IMR-90 (cell line): ENCODE measurements around the gene PTPN13.

Experiments
- BHLHE40 ChIP-seq: fragments of 150-350 bp; IDR thresholded peaks from 2 replicates; pipeline ENCODE4 v1.6.1; 2016; ENCODE audit warnings: mild to moderate bottlenecking, low read depth, low read length
- CEBPB ChIP-seq: IDR thresholded peaks from 2 replicates; pipeline ENCODE4 v1.6.1; 2012; ENCODE audit warnings: low read depth, low read length, improper control_type of control experiment
- CHD1 ChIP-seq: IDR thresholded peaks from 2 replicates; pipeline ENCODE4 v1.6.1; 2012; ENCODE audit warnings: low read depth, low read length, improper control_type of control experiment
- CTCF ChIP-seq: conservative IDR thresholded peaks from 2 replicates; pipeline ENCODE4 v1.5.1; 2012; ENCODE audit warnings: mild to moderate bottlenecking, low read depth, low read length, improper control_type of control experiment
- ELK1 ChIP-seq: fragments of 150-350 bp; IDR thresholded peaks from 2 replicates; pipeline ENCODE4 v1.6.1; 2016; ENCODE audit warnings: low read depth, mild to moderate bottlenecking, low read length, moderate library complexity, borderline replicate concordance
- FOS ChIP-seq: fragments of 150-350 bp; IDR thresholded peaks from 2 replicates; pipeline ENCODE4 v1.6.1; 2016; ENCODE audit warnings: low read depth, low read length
- MAZ ChIP-seq: IDR thresholded peaks from 2 replicates; pipeline ENCODE4 v1.6.1; 2012; ENCODE audit warnings: low read depth, mild to moderate bottlenecking, low read length, improper control_type of control experiment, moderate library complexity, borderline replicate concordance
- MXI1 ChIP-seq: IDR thresholded peaks from 2 replicates; pipeline ENCODE4 v1.6.1; 2012; ENCODE audit warnings: low read depth, mild to moderate bottlenecking, low read length, moderate library complexity, borderline replicate concordance
- NFE2L2 ChIP-seq: fragments of 150-350 bp; IDR thresholded peaks from 2 replicates; pipeline ENCODE4 v1.6.1; 2016; ENCODE audit warnings: low read depth, mild to moderate bottlenecking, low read length
- POLR2A ChIP-seq: IDR thresholded peaks from 2 replicates; pipeline ENCODE4 v1.6.1; 2012; ENCODE audit warnings: mild to moderate bottlenecking, low read depth, low read length
- RAD21 ChIP-seq: IDR thresholded peaks from 2 replicates; pipeline ENCODE4 v1.6.1; 2012; ENCODE audit warnings: low read length, improper control_type of control experiment
- RCOR1 ChIP-seq: IDR thresholded peaks from 2 replicates; pipeline ENCODE4 v1.6.1; 2012; ENCODE audit warnings: mild to moderate bottlenecking, low read length, improper control_type of control experiment; ENCODE audit not compliant: insufficient replicate concordance
- SMC3 ChIP-seq: fragments of 150-350 bp; IDR thresholded peaks from 2 replicates; pipeline ENCODE4 v1.6.1; 2016; ENCODE audit warnings: low read depth, mild to moderate bottlenecking, antibody characterized with exemption, low read length, moderate library complexity
- USF2 ChIP-seq: fragments of 150-350 bp; IDR thresholded peaks from 2 replicates; pipeline ENCODE4 v1.6.1; 2017; ENCODE audit warnings: mild to moderate bottlenecking, antibody characterized with exemption, low read length, low read depth

- TF ChIP-seq CHD1 (no peak), CTCF (no peak), POLR2A (no peak), MXI1 (no peak), ELK1 (no peak), RCOR1 (no peak), FOS (no peak), MAZ (no peak), RAD21 (no peak), USF2 (no peak), BHLHE40 (no peak), SMC3 (no peak), CEBPB (no peak), NFE2L2 (no peak)
Measured at GRCh38 chr4:86737244-86737643, 143.1 kb downstream of the PTPN13 start.
